GM19324 (cell line): ENCODE data around the gene ZIC4.

ENCODE experiments used
- ATAC-seq: cut with Tn5 transposase; IDR thresholded peaks from one replicate; pipeline ENCODE4 v1.9.1; 2021; ENCODE audit warnings: mild to moderate bottlenecking, moderate library complexity; ENCODE audit not compliant: unreplicated experiment, low FRiP score

Gene ZIC4

GRCh38 chr3:147406028-147406931, at the start of gene ZIC4:
TSS of gene ZIC4 (minus strand) at chr3:147406543. CDS start at chr3:147402797, 3,746 bp downstream.
- ATAC-seq: no peak

- no peak for ATAC-seq
Observed at GRCh38 chr3:147449669-147450068, 43.3 kb upstream of the ZIC4 start.

- no peak for ATAC-seq
Observed at GRCh38 chr3:147447224-147447623, 40.9 kb upstream of the ZIC4 start.

- ATAC-seq: no peak
Observed at GRCh38 chr3:147431751-147432150, 25.4 kb upstream of the ZIC4 start.

- ATAC-seq: no peak
Observed at GRCh38 chr3:147428754-147429153, 22.4 kb upstream of the ZIC4 start.

GRCh38 chr3:147428326-147428725, 22.0 kb upstream of the ZIC4 start:
- ATAC-seq: no peak

GRCh38 chr3:147427746-147428145, 21.4 kb upstream of the ZIC4 start:
- ATAC-seq: no peak

GRCh38 chr3:147426931-147427330, 20.6 kb upstream of the ZIC4 start:
- no peak for ATAC-seq

- ATAC-seq: no peak
Observed at GRCh38 chr3:147425388-147425850, 19.1 kb upstream of the ZIC4 start.

GRCh38 chr3:147424581-147425387, 18.4 kb upstream of the ZIC4 start:
- ATAC-seq: no peak

- ATAC-seq: no peak
Observed at GRCh38 chr3:147423798-147424580, 17.6 kb upstream of the ZIC4 start.

- no peak for ATAC-seq
Observed at GRCh38 chr3:147423537-147423797, 17.1 kb upstream of the ZIC4 start.

GRCh38 chr3:147422601-147423536, 16.5 kb upstream of the ZIC4 start:
- no peak for ATAC-seq

- no peak for ATAC-seq
Observed at GRCh38 chr3:147422196-147422595, 15.9 kb upstream of the ZIC4 start.

GRCh38 chr3:147421184-147421912, 15.0 kb upstream of the ZIC4 start:
- no peak for ATAC-seq

- no peak for ATAC-seq
Observed at GRCh38 chr3:147420353-147421183, 14.2 kb upstream of the ZIC4 start.

- no peak for ATAC-seq
Observed at GRCh38 chr3:147419781-147420224, 13.5 kb upstream of the ZIC4 start.
